Skin epidermis (tissue), 12 donors: ENCODE measurements around the gene PDCD7.
"Not testable (repeated sequence)": the region's sequence is repeated elsewhere in the genome, so short reads cannot be mapped to it uniquely, and the experiment has no call there.

Experiments
- H3K27ac ChIP-seq, 21 experiments: fragments of 200-600 bp; sonication (generic) in 11 of 21; one replicate each; pipeline ENCODE4 v1.5.0; 2020; ENCODE audit warnings: mild to moderate bottlenecking in 3 of 21, inconsistent platforms in 2 of 21, moderate library complexity in 2 of 21
- H3K4me3 ChIP-seq, 7 experiments: fragments of 200-600 bp; sonication (generic) in 2 of 7; one replicate each; pipeline ENCODE4 v1.5.0; 2020; ENCODE audit warnings: inconsistent platforms in 2 of 7, mild to moderate bottlenecking in 2 of 7, moderate library complexity in 1 of 7

The PDCD7 gene

GRCh38 chr15:65093793-65094170 lies 39.8 kb downstream of the PDCD7 start:
- peak overlapping the region in 1 of 21 experiments; percentile 7 for H3K27ac ChIP-seq
- H3K4me3 ChIP-seq: not testable (repeated sequence)

DNA sequence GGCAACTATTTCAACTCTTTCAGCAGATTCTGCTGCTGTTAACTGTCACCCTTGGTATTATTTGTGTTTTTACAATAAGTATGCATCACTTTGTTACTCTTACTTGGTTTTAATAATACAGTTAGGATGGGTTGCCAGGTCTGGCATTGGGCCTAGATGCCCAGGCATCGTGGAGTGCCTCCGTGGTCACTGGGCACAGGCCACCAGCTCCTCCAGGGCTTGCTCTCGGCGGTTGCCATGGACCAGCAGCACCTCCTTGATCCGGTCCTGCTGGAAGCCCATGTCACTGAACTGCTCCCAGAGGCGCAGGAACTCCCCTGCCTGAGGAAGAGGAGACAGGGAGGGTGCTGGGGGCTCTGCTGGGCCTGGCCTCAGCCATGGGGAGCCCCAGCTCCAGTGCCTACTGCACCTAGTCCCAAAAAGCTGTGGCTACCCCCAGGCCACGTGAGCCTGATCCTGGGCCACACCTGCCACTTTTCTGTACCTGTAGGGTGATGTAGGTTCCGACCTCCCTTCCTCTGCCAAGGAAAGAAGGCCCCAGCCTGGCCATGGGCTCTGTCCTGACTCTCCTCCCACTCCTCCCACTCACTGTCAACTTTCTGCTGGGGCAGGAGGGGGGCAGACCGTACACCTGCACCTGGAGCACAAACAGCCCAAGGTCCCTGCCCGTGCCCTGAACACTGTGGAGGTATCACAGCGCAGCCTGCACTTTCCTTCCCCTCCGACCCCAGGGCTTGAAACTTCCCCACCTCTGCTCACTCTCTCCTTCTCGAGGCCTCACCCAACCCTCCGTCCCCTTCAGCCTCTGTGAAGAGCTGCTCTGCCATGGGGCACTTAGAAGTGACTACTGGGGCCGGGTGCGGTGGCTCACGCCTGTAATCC lies 40.5 kb downstream of the PDCD7 start:
- no peak overlapping the region for H3K4me3 ChIP-seq
- H3K27ac ChIP-seq: peak overlapping the region in 1 of 21 experiments; percentile 7

GRCh38 chr15:65091946-65092770 lies 41.5 kb downstream of the PDCD7 start:
- Histone ChIP-seq H3K27ac (peak overlapping the region in 2 of 21 experiments; percentile 1 to 53), H3K4me3 (no peak overlapping the region)

DNA sequence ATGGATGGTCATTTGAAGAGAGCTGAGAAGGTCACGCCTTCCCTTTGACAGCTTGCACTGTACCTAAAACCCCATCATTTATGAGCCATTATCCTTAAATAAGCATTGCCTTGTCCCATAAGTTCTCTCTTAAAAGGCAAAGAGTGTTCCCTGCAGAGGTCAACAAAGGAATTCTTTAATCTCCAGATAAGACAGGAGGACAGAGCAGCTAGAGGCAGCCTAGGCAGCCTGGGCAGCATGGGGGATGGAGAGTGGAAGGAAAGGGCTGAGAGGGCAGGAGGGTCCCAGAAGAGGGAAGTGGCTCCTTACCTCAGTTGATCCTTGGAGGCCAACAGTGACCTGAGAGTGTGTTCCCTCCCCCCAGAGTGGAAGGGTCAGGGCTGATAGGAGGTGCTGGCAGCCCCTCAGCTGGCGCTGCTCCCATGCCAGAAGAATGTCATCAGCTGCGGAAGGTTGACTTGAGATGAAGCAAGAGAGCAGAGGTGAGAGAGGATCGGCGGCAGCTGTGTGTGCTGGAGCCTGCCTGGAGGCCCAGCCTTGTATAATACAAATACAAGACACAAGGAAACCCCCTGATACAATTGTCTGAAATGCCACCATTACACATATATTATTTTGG lies 44.3 kb downstream of the PDCD7 start:
- Histone ChIP-seq H3K4me3 (no peak overlapping the region), H3K27ac (peak overlapping the region in 1 of 21 experiments; percentile 70)

- peak overlapping the region in 7 of 21 experiments; percentile 22 to 70 (median 36) for H3K27ac ChIP-seq
Measured at GRCh38 chr15:65088643-65089021, 45.0 kb downstream of the PDCD7 start.

DNA sequence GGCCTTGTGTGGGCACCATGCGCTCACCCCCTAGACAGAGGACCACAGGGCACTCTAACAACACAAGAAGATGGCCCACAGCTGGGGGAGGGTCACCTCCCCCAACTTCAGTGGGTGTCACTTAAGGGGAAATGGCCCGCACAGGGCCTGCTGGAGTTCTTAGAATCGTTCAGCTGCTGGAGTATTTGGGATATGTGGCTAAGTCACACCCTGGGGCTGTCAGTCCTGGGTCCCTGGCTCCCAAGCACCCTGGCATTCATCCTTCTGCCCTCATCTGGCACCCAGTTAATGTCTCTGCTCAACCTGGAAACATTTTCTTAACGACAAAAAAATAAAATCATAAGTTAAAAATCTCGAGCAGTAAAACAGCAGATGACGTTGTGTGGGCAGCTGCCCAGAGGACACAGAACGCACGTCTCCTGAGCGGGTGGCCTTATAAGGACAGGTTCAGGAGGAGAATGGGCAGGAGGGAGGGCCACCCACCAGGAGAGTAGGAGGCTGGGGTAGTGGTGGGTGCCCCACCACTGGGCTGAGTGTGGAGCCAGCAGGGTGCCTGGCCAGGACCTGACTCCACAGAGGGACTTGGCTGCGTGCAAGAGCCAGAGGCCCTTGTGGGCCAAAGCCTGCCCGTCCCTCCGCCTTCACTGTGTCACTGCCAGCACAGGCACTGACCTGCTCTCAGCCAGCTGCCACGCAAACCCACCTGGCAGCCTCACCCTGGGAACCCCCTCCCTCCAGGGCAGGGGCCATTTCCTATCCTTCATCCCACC lies 45.5 kb downstream of the PDCD7 start:
- H3K4me3 ChIP-seq: no peak overlapping the region
- H3K27ac ChIP-seq: peak overlapping the region in 9 of 21 experiments; percentile 8 to 70 (median 31)

More at GRCh38 chr15:65088643-65089021, 45.0 kb downstream of the PDCD7 start:
- H3K4me3 ChIP-seq: no peak overlapping the region

DNA sequence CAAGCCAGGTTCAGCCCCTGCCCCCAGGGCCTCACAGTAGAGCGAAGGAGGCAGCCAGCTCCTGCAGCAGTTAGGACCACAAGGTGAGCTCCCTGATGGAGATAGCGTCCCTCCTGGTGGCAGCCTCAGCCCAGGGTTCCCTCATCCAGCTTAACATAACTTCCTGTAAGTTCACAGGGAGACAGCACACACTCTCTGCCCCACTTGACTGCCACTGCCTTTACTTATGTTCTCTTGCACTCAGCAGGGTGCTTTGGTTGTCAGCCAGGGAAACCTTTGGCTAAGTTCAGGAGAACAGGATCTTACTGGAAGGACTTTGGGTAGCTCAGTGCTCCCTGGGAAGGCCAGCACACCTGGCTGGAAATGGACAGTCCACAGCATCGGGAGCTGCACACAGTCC lies 46.2 kb downstream of the PDCD7 start:
- Histone ChIP-seq H3K27ac (peak overlapping the region in 9 of 21 experiments; percentile 8 to 70 (median 28)), H3K4me3 (no peak overlapping the region)

DNA sequence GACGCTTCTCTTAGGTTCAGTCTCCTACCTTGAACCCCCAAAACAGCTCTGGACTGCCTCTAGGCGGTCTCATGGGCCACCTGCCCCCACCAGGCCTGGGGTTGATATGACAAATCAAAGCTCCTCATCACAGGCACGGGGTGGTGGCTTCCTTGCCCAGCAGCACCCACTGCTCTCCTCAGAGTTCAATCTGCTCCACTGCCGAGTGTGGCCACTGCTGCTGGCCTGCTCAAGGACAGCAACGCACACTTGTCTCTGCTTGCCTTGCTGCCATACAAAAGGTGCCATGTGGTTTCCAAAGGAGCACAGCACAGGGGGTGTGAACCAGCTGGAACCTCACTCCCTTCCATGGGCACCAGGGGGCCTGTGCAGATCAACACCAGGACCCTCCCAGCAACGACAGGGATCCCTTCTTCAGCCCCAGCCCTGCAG lies 46.9 kb downstream of the PDCD7 start:
- H3K4me3 ChIP-seq: no peak overlapping the region
- peak overlapping the region in 4 of 21 experiments; percentile 10 to 70 (median 31) for H3K27ac ChIP-seq

- H3K27ac ChIP-seq: peak overlapping the region in 3 of 21 experiments; percentile 11 to 41 (median 29)
- H3K4me3 ChIP-seq: no peak overlapping the region
Measured at GRCh38 chr15:65085990-65086679, 47.5 kb downstream of the PDCD7 start.

DNA sequence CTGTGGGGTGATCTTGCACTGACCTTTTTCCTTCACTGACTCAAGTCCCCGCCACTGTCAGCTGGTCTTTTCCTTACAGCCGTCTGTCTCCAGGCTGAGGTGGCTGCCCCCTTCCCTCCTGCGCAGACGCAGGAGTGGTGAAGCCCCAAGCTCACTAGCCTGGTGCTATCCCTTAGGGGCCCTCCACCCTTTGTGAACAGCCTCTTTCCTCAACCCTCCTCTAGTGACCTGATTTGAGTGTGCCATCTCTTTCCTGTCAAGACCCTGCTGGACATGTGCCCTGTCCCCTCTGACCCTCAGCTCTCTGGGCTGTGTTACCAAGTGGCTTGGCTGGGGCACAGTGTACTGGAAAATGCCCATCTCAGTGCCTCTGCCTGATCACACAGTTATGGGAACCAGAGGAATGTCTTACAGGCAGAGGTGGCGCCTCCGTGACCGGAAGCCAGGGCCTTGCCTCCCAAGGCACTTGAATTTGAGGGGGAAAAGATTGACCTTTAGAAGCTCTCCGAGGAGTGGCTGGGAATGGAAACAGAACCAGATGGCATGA lies 48.3 kb downstream of the PDCD7 start:
- Histone ChIP-seq H3K4me3 (no peak overlapping the region), H3K27ac (peak overlapping the region in 2 of 21 experiments; percentile 41 to 48)

DNA sequence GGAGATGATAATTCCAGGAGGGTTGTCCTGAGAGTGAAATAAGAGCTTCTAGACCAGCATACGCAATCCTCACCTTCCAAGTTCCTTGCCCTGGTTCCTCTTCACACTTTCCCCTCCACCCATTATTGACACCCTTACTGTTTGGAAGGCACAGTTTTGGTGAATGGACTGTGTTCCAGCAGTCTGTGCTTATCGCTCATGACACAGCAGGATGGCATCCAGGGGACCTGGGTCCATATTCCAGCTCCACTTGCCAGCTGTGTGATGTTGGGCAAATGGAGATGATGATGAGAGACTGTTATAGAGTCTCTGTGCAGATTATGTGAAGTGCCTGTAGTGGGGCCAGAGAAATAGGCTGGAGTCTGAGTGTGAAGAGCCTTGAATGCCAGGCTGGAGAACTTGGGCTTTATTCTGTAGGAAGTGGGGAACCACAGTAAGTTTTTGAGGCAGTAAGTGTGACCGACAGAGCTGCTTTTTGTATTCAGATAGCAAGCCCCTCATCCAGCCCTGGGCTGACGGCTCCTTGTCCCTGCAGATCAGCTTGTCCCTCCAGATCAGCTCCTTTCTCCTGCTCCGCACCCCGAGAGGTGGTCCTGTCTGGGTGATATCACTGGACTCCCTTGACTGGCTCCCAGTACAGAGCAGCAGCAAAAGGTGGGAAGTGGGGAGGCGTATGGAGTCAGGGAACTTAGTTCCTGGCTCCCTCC lies 49.0 kb downstream of the PDCD7 start:
- H3K27ac ChIP-seq: peak overlapping the region in 2 of 21 experiments; percentile 41 to 48
- no peak overlapping the region for H3K4me3 ChIP-seq

GRCh38 chr15:65083262-65083701 lies 50.3 kb downstream of the PDCD7 start:
- no peak overlapping the region for H3K27ac ChIP-seq
- H3K4me3 ChIP-seq: no peak overlapping the region

DNA sequence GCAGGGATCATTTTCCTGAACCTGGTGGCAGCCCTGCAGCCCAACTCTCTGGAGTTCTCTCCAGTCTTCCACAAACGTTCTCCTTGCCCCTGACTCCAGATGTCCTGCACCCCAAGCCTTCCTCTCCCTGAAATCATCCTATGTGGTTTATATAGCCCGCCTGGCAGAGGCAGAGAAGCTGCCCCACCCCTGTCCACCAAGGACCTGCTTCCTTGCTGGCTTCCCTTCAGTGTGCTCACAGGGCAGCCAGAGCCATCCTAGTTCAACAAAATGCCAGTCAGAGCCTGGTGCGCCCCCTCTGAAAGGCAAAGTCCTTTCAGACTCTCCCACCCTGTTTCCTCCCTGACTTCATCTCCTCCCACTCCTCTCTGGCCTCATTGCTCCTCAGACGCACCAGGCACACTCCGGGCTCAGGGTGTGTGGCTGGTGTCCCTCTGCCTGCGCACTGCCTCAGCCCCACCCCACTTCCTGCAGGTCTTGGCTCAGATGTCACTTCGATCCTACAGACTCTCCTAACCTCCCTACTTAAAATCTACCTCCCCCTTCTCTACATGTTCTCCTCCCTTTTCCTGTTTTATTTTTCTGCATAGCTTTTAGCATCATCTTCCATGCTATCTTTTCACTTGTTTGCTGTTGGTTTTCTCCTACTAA lies 51.2 kb downstream of the PDCD7 start:
- no peak overlapping the region for H3K4me3 ChIP-seq

DNA sequence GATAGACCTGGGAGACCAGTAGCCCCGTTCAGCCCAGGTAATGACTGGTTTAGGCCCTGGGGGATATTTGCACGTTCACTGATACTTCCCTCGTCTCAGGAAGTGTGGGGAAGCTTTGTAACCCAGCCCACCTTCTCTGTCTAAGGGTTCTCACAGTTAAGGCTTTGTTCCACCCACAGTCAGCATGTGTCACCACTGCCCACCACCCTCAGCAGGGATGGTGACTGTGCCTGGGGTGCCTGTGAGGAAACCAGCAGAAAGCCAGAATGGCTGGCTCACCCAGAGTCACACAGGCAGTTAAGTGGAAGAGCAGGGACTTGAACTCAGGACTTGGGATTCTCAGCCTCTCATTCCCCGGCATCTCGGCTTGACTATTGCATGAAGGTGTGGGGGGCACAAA lies 51.9 kb downstream of the PDCD7 start:
- no peak overlapping the region for H3K27ac ChIP-seq
- no peak overlapping the region for H3K4me3 ChIP-seq

More for the DNA sequence above, 51.2 kb downstream of the PDCD7 start:
- peak overlapping the region in 2 of 21 experiments; percentile 4 to 8 for H3K27ac ChIP-seq

- Histone ChIP-seq H3K27ac (no peak overlapping the region), H3K4me3 (no peak overlapping the region)
Measured at GRCh38 chr15:65081270-65081669, 52.3 kb downstream of the PDCD7 start.

- Histone ChIP-seq H3K4me3 (no peak overlapping the region), H3K27ac (no peak overlapping the region)
Measured at GRCh38 chr15:65079580-65079979, 54.0 kb downstream of the PDCD7 start.

- no peak overlapping the region for H3K27ac ChIP-seq
- no peak overlapping the region for H3K4me3 ChIP-seq
Measured at GRCh38 chr15:65077981-65078352, 55.6 kb downstream of the PDCD7 start.
